B cell (primary cell): ENCODE data around the gene SLCO6A1.

Source experiments
- EZH2 ChIP-seq: IDR thresholded peaks from 2 replicates; pipeline ENCODE4 v1.6.1; 2012; ENCODE audit warnings: borderline replicate concordance, low read depth, mild to moderate bottlenecking, moderate library complexity, low read length; ENCODE audit not compliant: insufficient read depth, poor library complexity, severe bottlenecking
- TF ChIP-seq, protein P1 (sequence below): fragments of 200-600 bp; IDR thresholded peaks from one replicate; pipeline ENCODE4 v1.8.0; 2022; ENCODE audit warnings: antibody characterized with exemption, mild to moderate bottlenecking

DNA sequence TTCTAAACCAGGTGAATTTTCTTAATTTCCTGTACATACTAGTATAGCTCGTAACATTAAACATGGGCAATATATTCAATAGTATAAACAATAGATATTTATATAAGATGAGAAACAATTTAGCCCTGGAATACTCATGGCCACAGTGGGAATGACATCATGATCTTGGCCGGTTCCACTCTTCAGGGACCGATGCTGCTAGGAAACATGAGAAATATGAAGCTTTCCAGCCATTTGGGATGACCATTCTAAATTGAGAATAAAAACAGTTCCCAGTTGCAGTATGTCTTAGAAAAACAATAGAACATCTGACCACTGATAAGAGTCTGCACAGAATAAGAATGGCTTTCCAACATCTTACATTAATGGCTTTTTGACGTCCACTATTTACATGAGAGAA lies 33.3 kb upstream of the SLCO6A1 start:
- TF ChIP-seq, protein P1, sequence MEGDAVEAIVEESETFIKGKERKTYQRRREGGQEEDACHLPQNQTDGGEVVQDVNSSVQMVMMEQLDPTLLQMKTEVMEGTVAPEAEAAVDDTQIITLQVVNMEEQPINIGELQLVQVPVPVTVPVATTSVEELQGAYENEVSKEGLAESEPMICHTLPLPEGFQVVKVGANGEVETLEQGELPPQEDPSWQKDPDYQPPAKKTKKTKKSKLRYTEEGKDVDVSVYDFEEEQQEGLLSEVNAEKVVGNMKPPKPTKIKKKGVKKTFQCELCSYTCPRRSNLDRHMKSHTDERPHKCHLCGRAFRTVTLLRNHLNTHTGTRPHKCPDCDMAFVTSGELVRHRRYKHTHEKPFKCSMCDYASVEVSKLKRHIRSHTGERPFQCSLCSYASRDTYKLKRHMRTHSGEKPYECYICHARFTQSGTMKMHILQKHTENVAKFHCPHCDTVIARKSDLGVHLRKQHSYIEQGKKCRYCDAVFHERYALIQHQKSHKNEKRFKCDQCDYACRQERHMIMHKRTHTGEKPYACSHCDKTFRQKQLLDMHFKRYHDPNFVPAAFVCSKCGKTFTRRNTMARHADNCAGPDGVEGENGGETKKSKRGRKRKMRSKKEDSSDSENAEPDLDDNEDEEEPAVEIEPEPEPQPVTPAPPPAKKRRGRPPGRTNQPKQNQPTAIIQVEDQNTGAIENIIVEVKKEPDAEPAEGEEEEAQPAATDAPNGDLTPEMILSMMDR: no peak
- TF ChIP-seq EZH2: no peak
